Ishikawa (cell line): ENCODE data around the gene USP11.

Experiments used
- EP300 ChIP-seq: IDR thresholded peaks from 2 replicates; pipeline ENCODE4 v1.6.1; 2012; ENCODE audit warnings: borderline replicate concordance
- FOXM1 ChIP-seq: IDR thresholded peaks from 2 replicates; pipeline ENCODE4 v1.6.1; 2012; ENCODE audit warnings: low read depth, borderline replicate concordance
- RAD21 ChIP-seq: IDR thresholded peaks from 2 replicates; pipeline ENCODE4 v1.6.1; 2012; ENCODE audit warnings: low read depth
- REST ChIP-seq: IDR thresholded peaks from 2 replicates; pipeline ENCODE4 v1.6.1; 2012; ENCODE audit warnings: low read depth, mild to moderate bottlenecking
- TCF12 ChIP-seq: IDR thresholded peaks from 2 replicates; pipeline ENCODE4 v1.6.1; 2012; ENCODE audit warnings: low read depth

GRCh38 chrX:47235691-47236103 is 2.9 kb downstream of the USP11 start:
- no peak for TF ChIP-seq EP300
- TF ChIP-seq RAD21: no peak
- no peak for TF ChIP-seq TCF12
- no peak for TF ChIP-seq REST
- TF ChIP-seq FOXM1: no peak
